ENCODE data around the gene ERMARD.

The ERMARD gene

GRCh38 chr6:169723991-169724493 is 27.4 kb upstream of the ERMARD start:
- Histone ChIP-seq H3K79me2 (ENCODE audit: insufficient read depth, low read length) (peaks cover 62% of the 10 kb centered on the region), H3K9me2 (replicated peaks; ENCODE audit: low read depth, low read length) (no peaks in the 10 kb centered on the region), H3K9me3 (ENCODE audit: insufficient read depth, low read depth, low read length) (no peaks in the 10 kb centered on the region), H2AFZ (ENCODE audit: low read length) (no peak overlapping the region), H3K9ac (ENCODE audit: low read depth, low read length, poor library complexity, severe bottlenecking) (no peak overlapping the region), H3K4me2 (ENCODE audit: low read depth, low read length, poor library complexity, severe bottlenecking) (no peak overlapping the region), H3F3A (ENCODE audit: low read depth) (no peaks in the 10 kb centered on the region), H3K27me3 (ENCODE audit: insufficient read depth, low read length, poor library complexity, severe bottlenecking) (no peaks in the 10 kb centered on the region), H3K36me3 (ENCODE audit: insufficient read depth, low read length) (no peaks in the 10 kb centered on the region), H4K20me1 (ENCODE audit: insufficient read depth, low read length, poor library complexity, severe bottlenecking) (peaks cover 42% of the 10 kb centered on the region), H3K4me1 (ENCODE audit: insufficient read depth, low read length, poor library complexity, severe bottlenecking) (peaks cover 68% of the 10 kb centered on the region), H3K4me3 (ENCODE audit: low read length, poor library complexity, severe bottlenecking) (peak overlapping the region; percentile 59)
- no peak for TF ChIP-seq CTCF (conservative IDR thresholded peaks at IDR 0.05; ENCODE audit: low read length)
- no peak for TF ChIP-seq EZH2phosphoT487 (IDR thresholded peaks at IDR 0.05; ENCODE audit: borderline replicate concordance)

- H3K36me3 ChIP-seq (ENCODE audit: insufficient read depth, low read length) = no peaks in the 10 kb centered on the region
- H3K4me2 ChIP-seq (ENCODE audit: low read depth, low read length, poor library complexity, severe bottlenecking) = peak within 1 kb of the TSS; percentile 89
- peaks cover 65% of the 10 kb centered on the region for H3K4me1 ChIP-seq (ENCODE audit: insufficient read depth, low read length, poor library complexity, severe bottlenecking)
- peak within 1 kb of the TSS; percentile 98 for H3K4me3 ChIP-seq (ENCODE audit: low read length, poor library complexity, severe bottlenecking)
- peaks cover 57% of the 10 kb centered on the region for H3K79me2 ChIP-seq (ENCODE audit: insufficient read depth, low read length)
- no peaks in the 10 kb centered on the region for H3K9me2 ChIP-seq (replicated peaks; ENCODE audit: low read depth, low read length)
- H3K9me3 ChIP-seq (ENCODE audit: insufficient read depth, low read depth, low read length) = no peaks in the 10 kb centered on the region
- peaks cover 36% of the 10 kb centered on the region for H4K20me1 ChIP-seq (ENCODE audit: insufficient read depth, low read length, poor library complexity, severe bottlenecking)
- H3F3A ChIP-seq (ENCODE audit: low read depth) = 0 out of 2 replicates have a peak, but pooled peaks cover 4% of the 10 kb centered on the region
- no peaks in the 10 kb centered on the region for H3K27me3 ChIP-seq (ENCODE audit: insufficient read depth, low read length, poor library complexity, severe bottlenecking)
- H2AFZ ChIP-seq (ENCODE audit: low read length) = peak within 1 kb of the TSS; percentile 96
- peak within 1 kb of the TSS; percentile 96 for H3K9ac ChIP-seq (ENCODE audit: low read depth, low read length, poor library complexity, severe bottlenecking)
- TF ChIP-seq EZH2phosphoT487 (IDR thresholded peaks at IDR 0.05; ENCODE audit: borderline replicate concordance) (no peak), CTCF (conservative IDR thresholded peaks at IDR 0.05; ENCODE audit: low read length) (no peak)
Measured at GRCh38 chr6:169724494-169725124, 26.8 kb upstream of the ERMARD start, which contains the start of gene PHF10. TSS of gene PHF10 (minus strand) at chr6:169724500. CDS start at chr6:169723931, 569 bp downstream.

GRCh38 chr6:169725125-169726048 is 26.0 kb upstream of the ERMARD start:
- H3K9ac ChIP-seq (ENCODE audit: low read depth, low read length, poor library complexity, severe bottlenecking) = peak overlapping the region; percentile 96
- peak overlapping the region; percentile 89 for H3K4me2 ChIP-seq (ENCODE audit: low read depth, low read length, poor library complexity, severe bottlenecking)
- H3K9me3 ChIP-seq (ENCODE audit: insufficient read depth, low read depth, low read length) = no peaks in the 10 kb centered on the region
- no peak for TF ChIP-seq EZH2phosphoT487 (IDR thresholded peaks at IDR 0.05; ENCODE audit: borderline replicate concordance)
- no peak for TF ChIP-seq CTCF (conservative IDR thresholded peaks at IDR 0.05; ENCODE audit: low read length)
- H3K36me3 ChIP-seq (ENCODE audit: insufficient read depth, low read length) = no peaks in the 10 kb centered on the region
- H3F3A ChIP-seq (ENCODE audit: low read depth) = 0 out of 2 replicates have a peak, but pooled peaks cover 4% of the 10 kb centered on the region
- peak overlapping the region; percentile 98 for H3K4me3 ChIP-seq (ENCODE audit: low read length, poor library complexity, severe bottlenecking)
- no peaks in the 10 kb centered on the region for H3K9me2 ChIP-seq (replicated peaks; ENCODE audit: low read depth, low read length)
- H3K79me2 ChIP-seq (ENCODE audit: insufficient read depth, low read length) = peaks cover 49% of the 10 kb centered on the region
- peaks cover 64% of the 10 kb centered on the region for H3K4me1 ChIP-seq (ENCODE audit: insufficient read depth, low read length, poor library complexity, severe bottlenecking)
- H2AFZ ChIP-seq (ENCODE audit: low read length) = peak overlapping the region; percentile 96
- H3K27me3 ChIP-seq (ENCODE audit: insufficient read depth, low read length, poor library complexity, severe bottlenecking) = no peaks in the 10 kb centered on the region
- H4K20me1 ChIP-seq (ENCODE audit: insufficient read depth, low read length, poor library complexity, severe bottlenecking) = peaks cover 31% of the 10 kb centered on the region
